ENCODE data around the gene TSPAN7. TPM values are rescaled to one million over a fixed set of nuclear protein-coding genes. Genes with fewer than 3 reads are reported as not detected.
A peak's percentile ranks its signal among the peaks of the same experiment; 100 is the strongest.

The TSPAN7 gene
- total RNA-seq, 2 donors from 2014 or later = 6.2 to 15.1 TPM

GRCh38 chrX:38627683-38628082 lies 66.3 kb downstream of the TSPAN7 start:
- Mint-ChIP-seq H3K27ac (no peak overlapping the region), H3K36me3 (ENCODE audit: low read depth) (no peaks in the 10 kb centered on the region), H3K9me3 (peaks cover 49% of the 10 kb centered on the region), H3K4me1 (no peaks in the 10 kb centered on the region), H3K27me3 (ENCODE audit: insufficient read depth) (peaks cover 2% of the 10 kb centered on the region), H3K4me3 (no peak overlapping the region)
- Histone ChIP-seq H3K36me3 (ENCODE audit: control insufficient read depth, insufficient read depth, low read length) (no peaks in the 10 kb centered on the region), H3K4me3 (ENCODE audit: low read length) (no peak overlapping the region), H3K9ac (ENCODE audit: extremely low read depth, low read length, poor library complexity, severe bottlenecking) (no peak overlapping the region), H3K9me3 (ENCODE audit: control insufficient read depth, low read length) (no peaks in the 10 kb centered on the region), H3K27me3 (ENCODE audit: control insufficient read depth, insufficient read depth, low read length, poor library complexity, severe bottlenecking) (no peaks in the 10 kb centered on the region), H3K27ac (ENCODE audit: low read depth, low read length) (no peak overlapping the region), H3K4me1 (ENCODE audit: control insufficient read depth, insufficient read depth, low read length) (no peaks in the 10 kb centered on the region)
- DNase-seq = peak; percentile 73
- peak; percentile 86 for TF ChIP-seq CTCF (conservative IDR thresholded peaks at IDR 0.05)

- no peak overlapping the region for H3K4me3 Mint-ChIP-seq
- H3K27ac Mint-ChIP-seq = no peak overlapping the region
- Histone ChIP-seq H3K36me3 (ENCODE audit: control insufficient read depth, insufficient read depth, low read length) (no peaks in the 10 kb centered on the region), H3K9me3 (ENCODE audit: control insufficient read depth, low read length) (no peaks in the 10 kb centered on the region), H3K9ac (ENCODE audit: extremely low read depth, low read length, poor library complexity, severe bottlenecking) (no peak overlapping the region), H3K4me3 (ENCODE audit: low read length) (no peak overlapping the region), H3K27me3 (ENCODE audit: control insufficient read depth, insufficient read depth, low read length, poor library complexity, severe bottlenecking) (no peaks in the 10 kb centered on the region), H3K4me1 (ENCODE audit: control insufficient read depth, insufficient read depth, low read length) (no peaks in the 10 kb centered on the region), H3K27ac (ENCODE audit: low read depth, low read length) (no peak overlapping the region)
- peaks cover 43% of the 10 kb centered on the region for H3K9me3 Mint-ChIP-seq
- TF ChIP-seq CTCF (conservative IDR thresholded peaks at IDR 0.05) = no peak
- peaks cover 2% of the 10 kb centered on the region for H3K27me3 Mint-ChIP-seq (ENCODE audit: insufficient read depth)
- no peaks in the 10 kb centered on the region for H3K36me3 Mint-ChIP-seq (ENCODE audit: low read depth)
- no peaks in the 10 kb centered on the region for H3K4me1 Mint-ChIP-seq
- DNase-seq = no peak
Measured at GRCh38 chrX:38628587-38628986, 67.2 kb downstream of the TSPAN7 start.

GRCh38 chrX:38632516-38632915 lies 71.2 kb downstream of the TSPAN7 start:
- H3K4me3 Mint-ChIP-seq = no peak overlapping the region
- H3K9ac ChIP-seq (ENCODE audit: extremely low read depth, low read length, poor library complexity, severe bottlenecking) = no peak overlapping the region
- H3K4me1 ChIP-seq (ENCODE audit: control insufficient read depth, insufficient read depth, low read length) = no peaks in the 10 kb centered on the region
- H3K27me3 Mint-ChIP-seq (ENCODE audit: insufficient read depth) = no peaks in the 10 kb centered on the region
- peaks cover 41% of the 10 kb centered on the region for H3K9me3 Mint-ChIP-seq
- H3K27ac Mint-ChIP-seq = no peak overlapping the region
- no peaks in the 10 kb centered on the region for H3K27me3 ChIP-seq (ENCODE audit: control insufficient read depth, insufficient read depth, low read length, poor library complexity, severe bottlenecking)
- no peak for DNase-seq
- H3K4me1 Mint-ChIP-seq = peaks cover 10% of the 10 kb centered on the region
- no peaks in the 10 kb centered on the region for H3K36me3 ChIP-seq (ENCODE audit: control insufficient read depth, insufficient read depth, low read length)
- H3K4me3 ChIP-seq (ENCODE audit: low read length) = no peak overlapping the region
- no peaks in the 10 kb centered on the region for H3K36me3 Mint-ChIP-seq (ENCODE audit: low read depth)
- no peaks in the 10 kb centered on the region for H3K9me3 ChIP-seq (ENCODE audit: control insufficient read depth, low read length)
- no peak for TF ChIP-seq CTCF (conservative IDR thresholded peaks at IDR 0.05)
- 83% methylated on average over 1 of the region's 2 CpGs; no CpG with 5 or more reads in 1 of the 2 experiments for WGBS, 2 experiments (ENCODE audit: insufficient coverage in 1 of 2, insufficient read length in 1 of 2)
- no peak overlapping the region for H3K27ac ChIP-seq (ENCODE audit: low read depth, low read length)
